ENCODE results near the gene PRSS38. TPM values are rescaled to one million over a fixed set of nuclear protein-coding genes. Genes with fewer than 3 reads are reported as not detected.

PRSS38 gene
- total and polyA plus RNA-seq, 2 donors (not counting 3 experiments of a cell fraction or from before 2014, with no cell fraction given) = not detected

DNA sequence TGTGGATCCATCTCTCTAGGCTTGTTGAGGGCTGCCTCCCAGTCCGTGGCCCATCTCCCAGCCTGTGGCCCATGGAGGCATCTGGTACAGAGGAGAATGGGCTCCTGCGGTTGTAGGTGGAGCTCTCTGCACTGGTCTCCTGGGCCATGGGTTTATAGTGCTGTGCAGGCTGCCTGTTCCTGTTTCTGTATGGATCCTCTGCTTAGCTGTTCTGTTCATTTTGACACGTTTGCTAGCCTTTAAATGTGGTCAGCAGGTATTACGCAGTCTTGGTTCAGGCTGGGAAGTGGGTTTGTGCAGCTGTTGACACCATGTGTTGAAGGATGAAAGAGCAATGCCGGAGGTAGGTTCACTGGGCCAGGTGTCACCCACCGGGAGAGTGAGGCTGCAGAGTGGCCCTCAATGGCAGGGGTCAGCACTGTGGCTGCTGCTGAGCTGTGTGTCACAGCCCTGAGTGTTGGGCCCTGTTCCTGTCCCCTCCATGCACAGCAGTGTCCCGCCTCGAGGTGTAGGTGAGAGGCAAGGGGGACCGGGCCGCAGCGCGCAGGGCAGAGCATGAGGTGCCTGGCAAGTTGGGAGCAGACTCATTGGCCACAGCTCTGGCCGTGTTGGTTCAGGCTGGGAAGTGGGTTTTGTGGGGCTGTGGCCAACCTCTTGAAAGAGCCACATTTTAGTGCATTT, 41.3 kb upstream of the PRSS38 start:
- FAIRE-seq (no peak), DNase-seq (ENCODE audit: low read depth, low spot score) (no peak)
- CTCF ChIA-PET = no interaction called here
- no peak for TF ChIP-seq POLR2AphosphoS5 (IDR thresholded peaks at IDR 0.05; ENCODE audit: insufficient read depth, low read depth, low read length)
- no peak for TF ChIP-seq JUN (IDR thresholded peaks at IDR 0.05; ENCODE audit: borderline replicate concordance, insufficient read depth, insufficient read length, low read depth)
- no peak for TF ChIP-seq GATA2 (IDR thresholded peaks at IDR 0.05; ENCODE audit: insufficient read depth, insufficient read length, low read depth, low read length)
- no peak for TF ChIP-seq POLR2A (IDR thresholded peaks at IDR 0.05; ENCODE audit: low read depth, low read length)
- TF ChIP-seq, protein P1, sequence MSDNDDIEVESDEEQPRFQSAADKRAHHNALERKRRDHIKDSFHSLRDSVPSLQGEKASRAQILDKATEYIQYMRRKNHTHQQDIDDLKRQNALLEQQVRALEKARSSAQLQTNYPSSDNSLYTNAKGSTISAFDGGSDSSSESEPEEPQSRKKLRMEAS (IDR thresholded peaks at IDR 0.05; ENCODE audit: insufficient read depth, insufficient read length) = no peak
- TF ChIP-seq MYC (IDR thresholded peaks at IDR 0.05; ENCODE audit: low read depth, low read length) = no peak
- TF ChIP-seq, protein P2, sequence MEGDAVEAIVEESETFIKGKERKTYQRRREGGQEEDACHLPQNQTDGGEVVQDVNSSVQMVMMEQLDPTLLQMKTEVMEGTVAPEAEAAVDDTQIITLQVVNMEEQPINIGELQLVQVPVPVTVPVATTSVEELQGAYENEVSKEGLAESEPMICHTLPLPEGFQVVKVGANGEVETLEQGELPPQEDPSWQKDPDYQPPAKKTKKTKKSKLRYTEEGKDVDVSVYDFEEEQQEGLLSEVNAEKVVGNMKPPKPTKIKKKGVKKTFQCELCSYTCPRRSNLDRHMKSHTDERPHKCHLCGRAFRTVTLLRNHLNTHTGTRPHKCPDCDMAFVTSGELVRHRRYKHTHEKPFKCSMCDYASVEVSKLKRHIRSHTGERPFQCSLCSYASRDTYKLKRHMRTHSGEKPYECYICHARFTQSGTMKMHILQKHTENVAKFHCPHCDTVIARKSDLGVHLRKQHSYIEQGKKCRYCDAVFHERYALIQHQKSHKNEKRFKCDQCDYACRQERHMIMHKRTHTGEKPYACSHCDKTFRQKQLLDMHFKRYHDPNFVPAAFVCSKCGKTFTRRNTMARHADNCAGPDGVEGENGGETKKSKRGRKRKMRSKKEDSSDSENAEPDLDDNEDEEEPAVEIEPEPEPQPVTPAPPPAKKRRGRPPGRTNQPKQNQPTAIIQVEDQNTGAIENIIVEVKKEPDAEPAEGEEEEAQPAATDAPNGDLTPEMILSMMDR (IDR thresholded peaks at IDR 0.05; ENCODE audit: extremely low read depth in 1 of 2, insufficient read depth in 1 of 2, low read depth in 1 of 2, low read length in 2 of 2) = no peak
- TF ChIP-seq EZH2 (IDR thresholded peaks at IDR 0.05; ENCODE audit: borderline replicate concordance, low read depth, low read length, severe bottlenecking) = no peak
- no peak for TF ChIP-seq FOS (IDR thresholded peaks at IDR 0.05; ENCODE audit: borderline replicate concordance, insufficient read depth, low read length)
- H3K9me3 ChIP-seq (replicated peaks; ENCODE audit: control insufficient read depth, insufficient read depth, low read length) = no peaks in the 10 kb centered on the region
- no TSS peak for BruUV-seq (replicated peaks)
- no peak overlapping the region for H2AFZ ChIP-seq (ENCODE audit: low read depth, low read length)
- H3K9ac ChIP-seq (replicated peaks; ENCODE audit: extremely low read depth, insufficient read depth, low read length) = no peak overlapping the region
- H3K9me1 ChIP-seq (replicated peaks; ENCODE audit: control insufficient read depth, extremely low read depth, insufficient read depth, low read length) = no peaks in the 10 kb centered on the region
- no peak overlapping the region for H3K27ac ChIP-seq (ENCODE audit: insufficient read depth, low read depth, low read length)
- no peak overlapping the region for H3K4me3 ChIP-seq (replicated peaks in 1 of 3; ENCODE audit: insufficient read depth in 1 of 3, low read depth in 1 of 3, low read length in 3 of 3)
- POLR2A ChIA-PET = no interaction called here
- H3K36me3 ChIP-seq (ENCODE audit: control insufficient read depth in 2 of 2, extremely low read depth in 1 of 2, insufficient read depth in 2 of 2, low read length in 2 of 2) = peaks cover 0 to 9% of the 10 kb centered on the region in 2 experiments
- intact Hi-C loops (cut with micrococcal nuclease) = no loop called here
- no peaks in the 10 kb centered on the region for H4K20me1 ChIP-seq (replicated peaks; ENCODE audit: control insufficient read depth, extremely low read depth, insufficient read depth, low read length)
- H3K4me1 ChIP-seq (ENCODE audit: control insufficient read depth, extremely low read depth, insufficient read depth, low read length) = peaks cover 10% of the 10 kb centered on the region
- H3K27me3 ChIP-seq (ENCODE audit: control insufficient read depth in 2 of 2, insufficient read depth in 2 of 2, low read length in 2 of 2) = no peaks in the 10 kb centered on the region
- no peak overlapping the region for H3K4me2 ChIP-seq (ENCODE audit: insufficient read depth, low read length)
- dilution Hi-C loops (cut with MboI; ENCODE audit: extremely low pct_ligation_motif_present, low sequenced_read_pairs) = no loop called here
- H3K79me2 ChIP-seq (ENCODE audit: control insufficient read depth, insufficient read depth, low read length) = no peaks in the 10 kb centered on the region
